Ishikawa (cell line): ENCODE results near the gene NMRK1.

Experiments used
- CEBPB ChIP-seq: IDR thresholded peaks from 2 replicates; pipeline ENCODE4 v1.6.1; 2012
- EP300 ChIP-seq: IDR thresholded peaks from 2 replicates; pipeline ENCODE4 v1.6.1; 2012; ENCODE audit warnings: borderline replicate concordance
- RAD21 ChIP-seq: IDR thresholded peaks from 2 replicates; pipeline ENCODE4 v1.6.1; 2012; ENCODE audit warnings: low read depth
- TCF12 ChIP-seq: IDR thresholded peaks from 2 replicates; pipeline ENCODE4 v1.6.1; 2012; ENCODE audit warnings: low read depth
- TEAD4 ChIP-seq: IDR thresholded peaks from 2 replicates; pipeline ENCODE4 v1.6.1; 2012
- YY1 ChIP-seq: IDR thresholded peaks from 2 replicates; pipeline ENCODE4 v1.6.1; 2012; ENCODE audit warnings: low read depth
- TF ChIP-seq, protein P1 (sequence below): IDR thresholded peaks from 2 replicates; pipeline ENCODE4 v1.6.1; 2012; ENCODE audit warnings: low read depth, mild to moderate bottlenecking
- TF ChIP-seq, protein P2 (sequence below): IDR thresholded peaks from 2 replicates; pipeline ENCODE4 v1.6.1; 2012
- TF ChIP-seq, protein P3 (sequence below): IDR thresholded peaks from 2 replicates; pipeline ENCODE4 v1.6.1; 2012

DNA sequence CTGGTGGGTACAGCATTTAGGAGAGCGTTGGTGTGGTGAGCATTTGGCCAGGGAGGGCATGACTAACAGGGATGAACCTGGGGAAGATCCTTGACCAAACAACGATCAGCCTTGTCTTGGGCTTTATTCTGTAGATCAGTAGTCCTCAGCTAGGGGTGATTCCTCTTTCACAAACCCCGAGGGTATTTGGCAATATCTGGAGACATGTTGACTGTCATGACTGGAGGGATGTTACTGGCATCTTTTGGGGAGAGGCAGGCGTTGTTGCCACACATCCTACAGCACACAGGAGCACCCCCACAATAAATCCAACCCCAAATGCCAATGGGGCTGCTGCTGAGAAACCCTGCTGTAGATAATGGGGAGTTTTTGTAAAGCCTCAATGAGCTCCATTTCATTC lies 44.3 kb upstream of the NMRK1 start:
- TF ChIP-seq EP300: no peak
- no peak for TF ChIP-seq RAD21
- no peak for TF ChIP-seq TCF12
- TF ChIP-seq, protein P1, sequence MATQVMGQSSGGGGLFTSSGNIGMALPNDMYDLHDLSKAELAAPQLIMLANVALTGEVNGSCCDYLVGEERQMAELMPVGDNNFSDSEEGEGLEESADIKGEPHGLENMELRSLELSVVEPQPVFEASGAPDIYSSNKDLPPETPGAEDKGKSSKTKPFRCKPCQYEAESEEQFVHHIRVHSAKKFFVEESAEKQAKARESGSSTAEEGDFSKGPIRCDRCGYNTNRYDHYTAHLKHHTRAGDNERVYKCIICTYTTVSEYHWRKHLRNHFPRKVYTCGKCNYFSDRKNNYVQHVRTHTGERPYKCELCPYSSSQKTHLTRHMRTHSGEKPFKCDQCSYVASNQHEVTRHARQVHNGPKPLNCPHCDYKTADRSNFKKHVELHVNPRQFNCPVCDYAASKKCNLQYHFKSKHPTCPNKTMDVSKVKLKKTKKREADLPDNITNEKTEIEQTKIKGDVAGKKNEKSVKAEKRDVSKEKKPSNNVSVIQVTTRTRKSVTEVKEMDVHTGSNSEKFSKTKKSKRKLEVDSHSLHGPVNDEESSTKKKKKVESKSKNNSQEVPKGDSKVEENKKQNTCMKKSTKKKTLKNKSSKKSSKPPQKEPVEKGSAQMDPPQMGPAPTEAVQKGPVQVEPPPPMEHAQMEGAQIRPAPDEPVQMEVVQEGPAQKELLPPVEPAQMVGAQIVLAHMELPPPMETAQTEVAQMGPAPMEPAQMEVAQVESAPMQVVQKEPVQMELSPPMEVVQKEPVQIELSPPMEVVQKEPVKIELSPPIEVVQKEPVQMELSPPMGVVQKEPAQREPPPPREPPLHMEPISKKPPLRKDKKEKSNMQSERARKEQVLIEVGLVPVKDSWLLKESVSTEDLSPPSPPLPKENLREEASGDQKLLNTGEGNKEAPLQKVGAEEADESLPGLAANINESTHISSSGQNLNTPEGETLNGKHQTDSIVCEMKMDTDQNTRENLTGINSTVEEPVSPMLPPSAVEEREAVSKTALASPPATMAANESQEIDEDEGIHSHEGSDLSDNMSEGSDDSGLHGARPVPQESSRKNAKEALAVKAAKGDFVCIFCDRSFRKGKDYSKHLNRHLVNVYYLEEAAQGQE: no peak
- TF ChIP-seq YY1: no peak
- TF ChIP-seq, protein P2, sequence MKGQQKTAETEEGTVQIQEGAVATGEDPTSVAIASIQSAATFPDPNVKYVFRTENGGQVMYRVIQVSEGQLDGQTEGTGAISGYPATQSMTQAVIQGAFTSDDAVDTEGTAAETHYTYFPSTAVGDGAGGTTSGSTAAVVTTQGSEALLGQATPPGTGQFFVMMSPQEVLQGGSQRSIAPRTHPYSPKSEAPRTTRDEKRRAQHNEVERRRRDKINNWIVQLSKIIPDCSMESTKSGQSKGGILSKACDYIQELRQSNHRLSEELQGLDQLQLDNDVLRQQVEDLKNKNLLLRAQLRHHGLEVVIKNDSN: no peak
- no peak for TF ChIP-seq TEAD4
- TF ChIP-seq CEBPB: no peak
- TF ChIP-seq, protein P3, sequence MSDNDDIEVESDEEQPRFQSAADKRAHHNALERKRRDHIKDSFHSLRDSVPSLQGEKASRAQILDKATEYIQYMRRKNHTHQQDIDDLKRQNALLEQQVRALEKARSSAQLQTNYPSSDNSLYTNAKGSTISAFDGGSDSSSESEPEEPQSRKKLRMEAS: no peak
